ENCODE measurements around the gene TMEM237. TPM values are rescaled to one million over a fixed set of nuclear protein-coding genes. Genes with fewer than 3 reads are reported as not detected.

The TMEM237 gene
- 35.0 and 42.1 TPM in 2 replicates for total RNA-seq

GRCh38 chr2:201643216-201643890 lies at the start of gene TMEM237:
TMEM237 (minus strand) TSS chr2:201643503; CDS start chr2:201643400, 103 bp downstream.

Other genes starting within 250 kb of the TMEM237 start
- 26.0 and 37.1 TPM in 2 replicates for gene TRAK2, start 192.0 kb downstream of the TMEM237 start, total RNA-seq
- 34.5 and 37.3 TPM in 2 replicates for gene STRADB, start 191.8 kb downstream of the TMEM237 start, total RNA-seq
- 0.97 and 1.3 TPM in 2 replicates for gene MPP4, start 55.1 kb upstream of the TMEM237 start, total RNA-seq
- 13.4 and 21.9 TPM in 2 replicates for gene ALS2, start 137.4 kb upstream of the TMEM237 start, total RNA-seq
- gene CDK15, start 163.0 kb upstream of the TMEM237 start, total RNA-seq = not detected in 2 replicates